ENCODE measurements around the gene KCNH2. TPM values are rescaled to one million over a fixed set of nuclear protein-coding genes. Genes with fewer than 3 reads are reported as not detected.

The KCNH2 gene
- total and polyA plus RNA-seq, 2 experiments from 2014 or later = 48.0 to 110 TPM

DNA sequence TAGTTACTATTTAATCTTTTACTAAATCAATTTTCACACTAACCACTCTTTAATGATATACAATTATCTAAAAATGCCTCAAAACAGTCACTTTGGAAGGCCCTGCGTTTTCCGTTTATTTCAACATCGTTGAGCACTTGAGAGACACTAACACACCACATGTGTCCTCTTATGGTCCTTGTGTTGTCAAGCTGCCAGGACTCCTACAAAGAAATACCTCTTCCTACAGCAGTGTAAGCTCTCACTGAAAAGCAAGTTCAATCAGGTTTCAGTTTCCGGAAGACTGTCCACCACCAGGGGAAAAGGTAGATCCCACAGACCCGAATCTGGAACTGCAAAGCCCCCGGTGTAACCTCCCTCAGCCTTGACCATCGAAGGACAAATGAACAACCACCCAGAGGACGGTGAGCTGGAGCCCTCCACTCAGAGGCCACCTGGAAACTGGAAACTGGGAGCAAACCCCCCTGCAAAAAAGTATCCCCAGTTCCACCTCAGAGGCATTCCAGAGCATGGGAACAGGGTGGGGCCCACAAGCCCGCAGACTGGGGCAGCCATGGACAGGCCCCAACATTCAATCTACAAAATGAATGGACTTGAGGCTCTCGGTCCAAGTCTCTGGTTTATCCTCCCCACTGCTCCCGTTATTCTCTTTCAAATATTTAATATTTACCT is 37.6 kb downstream of the KCNH2 start:
- peaks cover 17% of the 10 kb centered on the region for H3K4me1 ChIP-seq (ENCODE audit: low read depth)
- no peak overlapping the region for H3K4me3 ChIP-seq
- H3K27ac ChIP-seq = no peak overlapping the region
- no peaks in the 10 kb centered on the region for H3K27me3 ChIP-seq
- DNase-seq (ENCODE audit: low read depth in 1 of 2, low spot score in 1 of 2) = no peak
- H3K9me3 ChIP-seq (ENCODE audit: low read depth) = no peaks in the 10 kb centered on the region
- TF ChIP-seq, protein P1, sequence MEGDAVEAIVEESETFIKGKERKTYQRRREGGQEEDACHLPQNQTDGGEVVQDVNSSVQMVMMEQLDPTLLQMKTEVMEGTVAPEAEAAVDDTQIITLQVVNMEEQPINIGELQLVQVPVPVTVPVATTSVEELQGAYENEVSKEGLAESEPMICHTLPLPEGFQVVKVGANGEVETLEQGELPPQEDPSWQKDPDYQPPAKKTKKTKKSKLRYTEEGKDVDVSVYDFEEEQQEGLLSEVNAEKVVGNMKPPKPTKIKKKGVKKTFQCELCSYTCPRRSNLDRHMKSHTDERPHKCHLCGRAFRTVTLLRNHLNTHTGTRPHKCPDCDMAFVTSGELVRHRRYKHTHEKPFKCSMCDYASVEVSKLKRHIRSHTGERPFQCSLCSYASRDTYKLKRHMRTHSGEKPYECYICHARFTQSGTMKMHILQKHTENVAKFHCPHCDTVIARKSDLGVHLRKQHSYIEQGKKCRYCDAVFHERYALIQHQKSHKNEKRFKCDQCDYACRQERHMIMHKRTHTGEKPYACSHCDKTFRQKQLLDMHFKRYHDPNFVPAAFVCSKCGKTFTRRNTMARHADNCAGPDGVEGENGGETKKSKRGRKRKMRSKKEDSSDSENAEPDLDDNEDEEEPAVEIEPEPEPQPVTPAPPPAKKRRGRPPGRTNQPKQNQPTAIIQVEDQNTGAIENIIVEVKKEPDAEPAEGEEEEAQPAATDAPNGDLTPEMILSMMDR (IDR thresholded peaks at IDR 0.05; ENCODE audit: low read depth, low read length) = no peak
- no peaks in the 10 kb centered on the region for H3K36me3 ChIP-seq

DNA sequence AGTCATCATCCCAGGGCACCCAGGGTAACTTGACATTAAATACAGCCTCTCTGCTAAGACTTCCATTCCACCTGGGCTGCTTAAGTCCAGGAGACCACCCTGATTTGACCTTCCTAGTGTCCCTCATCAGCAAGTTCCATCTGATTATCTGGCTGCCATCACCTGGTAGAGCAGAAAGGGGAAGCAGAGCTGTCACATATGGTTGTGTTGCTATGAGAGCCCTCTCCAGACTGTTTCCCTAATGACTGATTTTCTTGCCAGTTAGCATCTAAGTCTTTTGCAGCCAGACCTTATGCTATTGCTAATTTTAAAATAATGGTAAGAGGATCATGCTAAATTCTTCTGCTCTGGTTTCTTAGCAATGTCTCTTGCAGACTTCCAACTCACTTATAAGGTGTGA is 38.7 kb downstream of the KCNH2 start:
- Histone ChIP-seq H3K36me3 (no peaks in the 10 kb centered on the region), H3K9me3 (ENCODE audit: low read depth) (no peaks in the 10 kb centered on the region), H3K4me3 (no peak overlapping the region), H3K27me3 (no peaks in the 10 kb centered on the region), H3K4me1 (ENCODE audit: low read depth) (peaks cover 8% of the 10 kb centered on the region), H3K27ac (no peak overlapping the region)
- no peak for DNase-seq (ENCODE audit: low read depth in 1 of 2, low spot score in 1 of 2)
- TF ChIP-seq, protein P1 (IDR thresholded peaks at IDR 0.05; ENCODE audit: low read depth, low read length) = no peak

DNA sequence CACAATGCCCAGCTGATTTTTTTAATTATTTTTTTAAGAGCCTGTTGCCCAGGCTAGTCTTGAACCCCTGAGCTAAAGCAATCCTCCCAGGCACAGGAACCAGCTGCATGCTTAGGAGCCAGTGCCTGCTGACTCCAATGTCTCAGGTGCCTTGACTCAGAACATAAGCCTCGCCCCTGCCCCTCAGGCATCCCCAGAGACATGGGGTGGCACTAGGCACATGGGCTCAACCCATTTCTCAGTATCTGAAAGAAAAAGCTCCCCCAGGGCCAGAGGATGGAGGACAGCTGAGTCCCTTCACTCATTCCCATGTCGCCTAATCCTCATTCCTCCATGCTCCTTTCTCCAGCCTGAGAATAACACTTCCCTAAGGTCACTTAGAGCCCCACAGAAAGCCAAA is 39.1 kb downstream of the KCNH2 start:
- H3K27me3 ChIP-seq = no peaks in the 10 kb centered on the region
- no peak for DNase-seq (ENCODE audit: low read depth in 1 of 2, low spot score in 1 of 2)
- TF ChIP-seq, protein P1 (IDR thresholded peaks at IDR 0.05; ENCODE audit: low read depth, low read length) = no peak
- H3K4me1 ChIP-seq (ENCODE audit: low read depth) = peaks cover 8% of the 10 kb centered on the region
- no peak overlapping the region for H3K4me3 ChIP-seq
- no peaks in the 10 kb centered on the region for H3K9me3 ChIP-seq (ENCODE audit: low read depth)
- no peak overlapping the region for H3K27ac ChIP-seq
- H3K36me3 ChIP-seq = no peaks in the 10 kb centered on the region

DNA sequence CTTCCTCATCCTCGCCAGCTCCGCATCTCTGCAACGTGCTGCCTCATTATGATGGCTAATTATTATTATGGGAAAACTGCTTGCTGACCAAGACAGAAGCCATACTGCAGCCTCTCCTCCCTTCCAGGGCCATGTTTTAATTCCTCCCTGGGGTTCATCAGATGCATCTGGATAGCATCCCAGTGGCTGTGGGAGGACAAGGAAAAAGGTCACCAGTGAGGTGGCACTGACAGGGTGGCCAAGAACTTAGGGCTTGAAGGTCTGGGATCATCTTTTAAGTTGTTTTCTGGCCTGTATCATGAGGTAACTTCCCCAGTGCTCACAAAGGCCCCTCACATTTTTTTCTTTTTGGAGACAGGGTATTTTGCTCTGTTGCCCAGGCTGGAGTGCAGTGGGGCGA is 39.6 kb downstream of the KCNH2 start:
- no peak overlapping the region for H3K27ac ChIP-seq
- peaks cover 8% of the 10 kb centered on the region for H3K4me1 ChIP-seq (ENCODE audit: low read depth)
- H3K27me3 ChIP-seq = no peaks in the 10 kb centered on the region
- TF ChIP-seq, protein P1 (IDR thresholded peaks at IDR 0.05; ENCODE audit: low read depth, low read length) = no peak
- no peaks in the 10 kb centered on the region for H3K36me3 ChIP-seq
- H3K4me3 ChIP-seq = no peak overlapping the region
- no peak for DNase-seq (ENCODE audit: low read depth in 1 of 2, low spot score in 1 of 2)
- H3K9me3 ChIP-seq (ENCODE audit: low read depth) = no peaks in the 10 kb centered on the region

DNA sequence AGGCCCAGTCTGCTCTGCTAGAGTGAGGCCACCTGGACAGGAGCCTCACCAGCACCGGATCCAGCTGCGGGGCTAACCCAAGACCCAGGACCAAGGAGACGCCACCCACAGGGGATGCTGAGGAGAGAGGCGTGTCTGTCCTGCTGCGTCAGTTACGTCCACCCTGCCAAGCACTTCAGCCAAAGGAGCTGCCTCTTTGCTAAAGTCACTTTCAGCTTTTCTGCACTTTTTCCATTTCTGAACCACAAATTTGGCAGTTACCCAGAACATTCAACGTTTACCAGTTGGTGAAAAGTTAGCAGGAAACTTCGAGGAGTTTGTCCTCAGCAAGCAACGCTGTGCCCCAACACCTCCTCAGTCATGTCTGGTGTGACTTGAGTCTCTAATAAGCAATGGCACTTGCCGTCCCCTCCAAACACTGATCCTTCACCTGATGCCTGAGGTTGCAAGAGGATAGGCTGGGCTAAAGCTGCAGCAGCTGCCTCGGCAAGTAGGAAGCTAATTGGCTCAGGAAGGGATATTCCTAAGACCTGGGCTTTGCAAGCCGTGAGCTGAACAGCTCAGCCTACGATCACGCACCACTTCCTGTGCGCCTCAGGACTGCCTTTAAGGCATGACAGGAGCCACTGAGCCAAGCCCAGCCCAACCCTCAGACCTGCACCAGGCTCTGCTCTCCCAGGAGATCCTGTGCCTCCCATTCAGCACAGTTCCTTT is 40.1 kb downstream of the KCNH2 start:
- Histone ChIP-seq H3K4me3 (no peak overlapping the region), H3K9me3 (ENCODE audit: low read depth) (no peaks in the 10 kb centered on the region), H3K27me3 (no peaks in the 10 kb centered on the region), H3K27ac (no peak overlapping the region), H3K4me1 (ENCODE audit: low read depth) (peaks cover 8% of the 10 kb centered on the region), H3K36me3 (no peaks in the 10 kb centered on the region)
- DNase-seq (ENCODE audit: low read depth in 1 of 2, low spot score in 1 of 2) = peak in 1 of 2 donors; percentile 64
- TF ChIP-seq, protein P1 (IDR thresholded peaks at IDR 0.05; ENCODE audit: low read depth, low read length) = no peak
